GM12891 (cell line): ENCODE measurements around the gene DYNC1I1.

ENCODE experiments used
- POLR2A ChIP-seq: IDR thresholded peaks from 2 replicates; pipeline ENCODE4 v1.6.1; 2011; ENCODE audit warnings: low read depth, low read length, control low read depth
- POLR2AphosphoS5 ChIP-seq: IDR thresholded peaks from 2 replicates; pipeline ENCODE4 v1.6.1; 2011; ENCODE audit warnings: low read depth, low read length, control low read depth

DNA sequence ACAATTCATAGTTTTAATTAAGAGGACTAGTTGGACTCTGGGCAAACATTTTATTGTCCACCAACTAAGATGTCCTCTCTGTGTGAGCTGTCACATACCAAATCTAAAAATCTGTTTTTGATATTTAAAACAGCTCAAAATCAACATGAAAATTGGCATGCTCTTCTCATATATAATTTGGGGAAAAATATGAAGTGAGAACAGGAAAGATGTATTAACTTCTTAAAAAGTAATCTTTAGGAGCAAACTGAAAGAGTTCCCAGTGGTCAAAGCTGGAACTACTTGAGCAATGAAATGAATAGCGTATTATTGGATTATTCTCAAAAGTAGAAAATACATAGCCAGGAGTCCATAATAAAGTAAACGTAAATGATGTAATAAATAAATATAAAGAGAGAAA, 147.2 kb downstream of the DYNC1I1 start:
- no peak for TF ChIP-seq POLR2AphosphoS5
- TF ChIP-seq POLR2A = no peak
